Activated naive CD8-positive, alpha-beta T cell treated with anti-CD3 and anti-CD28 coated beads, Interleukin-2, amount 10 ng/mL, durations not matched to agents 7 days and 5 days (primary cell): ENCODE results near the gene WWOX. TPM values are rescaled to one million over a fixed set of nuclear protein-coding genes. Genes with fewer than 3 reads are reported as not detected.

Source experiments
- ATAC-seq: fragments of 150-1000 bp; cut with Tn5 transposase; one replicate; pipeline ENCODE4 v1.10.0; 2021; ENCODE audit warnings: low read depth, moderate library complexity
- POLR2A ChIA-PET: fragments of 350-600 bp; sonication (Branson Sonifier 250); formaldehyde crosslinking; loops from one replicate; lab custom pipeline; 2021; ENCODE audit warnings: antibody characterized with exemption; lab: Charles Lee
- DNase-seq: peaks from one replicate; pipeline ENCODE4 v3.0.0; 2021
- H3K27ac Mint-ChIP-seq: one replicate; pipeline ENCODE4 v1.8.0; 2022; ENCODE audit warnings: mild to moderate bottlenecking, mixed read lengths
- H3K27me3 Mint-ChIP-seq: one replicate; pipeline ENCODE4 v1.8.0; 2022; ENCODE audit warnings: mild to moderate bottlenecking, moderate library complexity, mixed read lengths
- H3K36me3 Mint-ChIP-seq: one replicate; pipeline ENCODE4 v1.8.0; 2021; ENCODE audit warnings: mild to moderate bottlenecking, mixed read lengths
- H3K4me1 Mint-ChIP-seq: one replicate; pipeline ENCODE4 v1.8.0; 2021; ENCODE audit warnings: mixed read lengths
- H3K4me3 Mint-ChIP-seq: one replicate; pipeline ENCODE4 v1.8.0; 2022; ENCODE audit warnings: mild to moderate bottlenecking, moderate library complexity, mixed read lengths
- H3K9me3 Mint-ChIP-seq: one replicate; pipeline ENCODE4 v1.8.0; 2021; ENCODE audit warnings: mixed read lengths
- total RNA-seq, 2 experiments: library from RNA; stranded (reverse); gene quantifications; one replicate each; pipeline ENCODE4 v1.2.3, GENCODE V29; 2021

The WWOX gene
- total RNA-seq, 2 experiments from 2014 or later, result 26.8 to 27.7 TPM

DNA sequence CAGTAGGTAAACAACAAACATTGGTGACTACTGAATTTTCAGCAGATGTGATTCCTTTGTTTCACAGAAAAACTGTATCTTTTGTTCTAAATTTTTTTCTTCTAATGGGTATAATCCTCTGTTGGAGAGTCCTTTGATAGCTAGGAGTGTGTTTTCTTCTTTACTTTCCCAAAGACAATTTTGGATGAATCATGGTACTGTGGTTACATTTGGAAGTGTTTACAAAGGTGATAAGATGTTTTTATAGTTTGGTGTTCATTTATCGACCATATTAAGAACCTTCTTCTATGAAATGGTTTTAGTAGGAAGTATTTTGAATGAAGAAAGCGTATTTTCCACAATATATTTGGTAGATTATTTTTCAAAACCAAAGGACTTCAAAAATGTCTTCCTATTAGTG, 333.7 kb downstream of the WWOX start:
- Mint-ChIP-seq H3K27ac (no peak overlapping the region), H3K4me1 (peaks cover 2% of the 10 kb centered on the region), H3K36me3 (peaks cover 19% of the 10 kb centered on the region), H3K27me3 (no peaks in the 10 kb centered on the region), H3K9me3 (peaks cover 8% of the 10 kb centered on the region), H3K4me3 (no peak overlapping the region)
- DNase-seq, result no peak
- POLR2A ChIA-PET, result no interaction called here
- ATAC-seq, result no peak

DNA sequence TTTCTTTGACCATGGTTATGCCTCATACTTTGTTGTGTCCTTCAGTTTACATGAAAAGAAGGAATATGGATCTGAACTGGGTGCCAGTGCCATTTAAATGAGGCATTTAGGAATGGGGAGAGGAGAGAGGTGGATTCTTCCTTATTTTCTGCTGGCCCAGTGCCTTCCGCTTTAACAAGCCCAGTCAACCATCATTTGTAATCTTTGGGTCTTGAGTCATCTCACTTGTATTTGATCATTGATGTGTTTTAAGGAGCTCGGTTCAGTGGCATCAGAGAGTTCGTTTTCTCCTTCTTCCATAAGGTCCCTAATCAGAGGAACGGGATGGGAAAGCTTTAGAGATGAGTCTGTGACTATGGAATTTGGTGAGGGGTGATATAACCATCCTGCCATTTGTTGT, 334.9 kb downstream of the WWOX start:
- POLR2A ChIA-PET, result no interaction called here
- Mint-ChIP-seq H3K36me3 (peaks cover 15% of the 10 kb centered on the region), H3K4me3 (no peak overlapping the region), H3K27ac (no peak overlapping the region), H3K4me1 (no peaks in the 10 kb centered on the region), H3K9me3 (peaks cover 8% of the 10 kb centered on the region), H3K27me3 (no peaks in the 10 kb centered on the region)
- DNase-seq (no peak), ATAC-seq (no peak)

DNA sequence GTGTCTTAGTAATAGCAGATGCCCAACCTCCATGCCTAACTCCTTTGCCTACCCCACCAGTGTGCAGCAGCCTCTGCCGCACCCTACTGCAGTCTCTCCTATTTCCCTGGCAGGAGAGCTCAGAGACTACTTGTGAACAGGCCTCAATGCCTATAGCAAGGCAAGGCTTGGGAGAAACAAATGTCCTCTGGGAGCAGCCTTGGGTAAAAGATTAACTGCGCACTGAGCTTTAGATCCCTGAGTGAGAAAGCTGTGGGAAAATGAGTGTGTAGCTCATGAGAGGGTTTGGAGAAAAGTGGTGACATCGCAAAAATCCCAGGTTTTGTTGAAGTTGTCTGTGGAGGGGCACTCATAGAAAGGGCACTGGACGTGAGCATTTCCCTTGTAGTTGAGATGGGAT, 335.8 kb downstream of the WWOX start:
- POLR2A ChIA-PET, result no interaction called here

DNA sequence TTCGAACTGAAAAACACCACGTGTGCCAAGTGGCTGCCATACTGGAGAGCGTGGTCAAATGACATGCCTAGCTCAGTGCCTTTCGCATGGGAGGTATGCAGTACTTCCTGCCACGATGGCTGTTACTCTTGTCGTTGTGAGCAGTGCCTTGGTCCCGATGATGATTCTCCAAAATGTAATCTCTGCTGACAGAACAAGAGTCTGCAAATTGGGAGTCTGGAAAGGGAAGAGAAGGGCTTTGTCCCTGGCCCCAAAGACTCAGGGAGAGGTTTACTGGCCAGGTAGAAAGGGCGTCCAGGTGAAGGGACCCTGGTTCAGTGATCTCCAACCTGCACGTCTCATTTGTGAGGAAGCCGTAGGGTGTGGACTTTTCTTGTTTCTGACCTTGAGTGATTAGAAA, 336.6 kb downstream of the WWOX start:
- Mint-ChIP-seq H3K9me3 (peaks cover 6% of the 10 kb centered on the region), H3K27ac (no peak overlapping the region), H3K4me1 (no peaks in the 10 kb centered on the region), H3K27me3 (no peaks in the 10 kb centered on the region), H3K36me3 (peaks cover 15% of the 10 kb centered on the region), H3K4me3 (no peak overlapping the region)
- POLR2A ChIA-PET, result no interaction called here
- no peak for DNase-seq
- no peak for ATAC-seq

More for the DNA sequence above, 335.8 kb downstream of the WWOX start:
- Mint-ChIP-seq H3K36me3 (peaks cover 15% of the 10 kb centered on the region), H3K4me3 (no peak overlapping the region), H3K27me3 (no peaks in the 10 kb centered on the region), H3K9me3 (peaks cover 6% of the 10 kb centered on the region), H3K27ac (no peak overlapping the region), H3K4me1 (no peaks in the 10 kb centered on the region)
- ATAC-seq (no peak), DNase-seq (no peak)

DNA sequence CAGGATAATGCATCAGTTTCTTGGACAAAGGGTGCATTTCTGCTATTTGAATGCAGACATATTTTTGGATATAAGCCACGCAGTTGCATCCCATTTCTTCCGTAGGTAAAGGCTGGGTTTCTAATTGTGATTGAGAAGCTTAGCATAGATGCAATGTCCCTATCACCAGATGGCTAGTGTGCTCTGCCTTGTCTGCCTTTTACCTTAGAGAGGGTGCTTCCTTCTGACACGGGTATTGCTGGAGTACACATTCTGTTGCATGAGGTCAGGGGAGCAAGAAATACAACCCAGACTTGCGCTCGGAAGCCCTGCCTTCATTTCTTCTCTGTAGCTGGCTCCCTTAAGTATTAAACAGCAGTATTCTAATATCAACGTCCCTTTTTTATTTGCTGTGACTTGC, 337.4 kb downstream of the WWOX start:
- H3K36me3 Mint-ChIP-seq, result peaks cover 15% of the 10 kb centered on the region
- H3K27ac Mint-ChIP-seq, result no peak overlapping the region
- H3K4me3 Mint-ChIP-seq, result no peak overlapping the region
- POLR2A ChIA-PET, result no interaction called here
- ATAC-seq, result no peak
- H3K4me1 Mint-ChIP-seq, result no peaks in the 10 kb centered on the region
- DNase-seq, result no peak
- peaks cover 6% of the 10 kb centered on the region for H3K9me3 Mint-ChIP-seq
- H3K27me3 Mint-ChIP-seq, result no peaks in the 10 kb centered on the region

DNA sequence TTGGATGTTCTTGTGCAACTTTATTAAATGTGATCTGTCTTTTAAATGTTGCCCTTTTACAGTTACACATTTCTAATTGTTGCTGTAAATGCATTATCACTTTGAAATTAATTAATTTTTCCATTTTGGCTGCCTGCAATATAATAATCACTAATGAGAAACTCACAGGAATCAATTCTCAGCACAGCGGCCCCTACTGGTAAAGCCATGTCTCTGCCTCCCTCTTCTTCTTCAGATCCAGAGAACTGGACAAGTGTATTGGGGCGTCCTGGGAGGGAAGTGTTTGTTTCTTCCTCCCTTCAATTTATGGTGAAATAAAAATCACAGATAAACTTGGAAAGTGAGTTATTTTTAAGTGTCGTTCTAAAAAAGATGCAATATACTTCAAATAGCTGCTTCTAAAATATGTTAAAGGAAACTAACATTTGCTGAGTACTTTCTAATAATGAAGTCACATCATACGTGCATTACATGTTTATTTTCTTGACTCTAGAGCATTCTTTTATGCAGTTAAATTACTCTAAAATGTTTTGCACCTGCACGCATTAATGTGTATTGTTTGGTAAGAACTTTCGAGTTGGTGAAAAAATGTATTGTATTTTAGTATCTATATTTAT, 338.0 kb downstream of the WWOX start:
- no peak for ATAC-seq
- Mint-ChIP-seq H3K36me3 (peaks cover 14% of the 10 kb centered on the region), H3K4me3 (no peak overlapping the region), H3K4me1 (peaks cover 2% of the 10 kb centered on the region), H3K27ac (no peak overlapping the region), H3K27me3 (no peaks in the 10 kb centered on the region), H3K9me3 (peaks cover 5% of the 10 kb centered on the region)
- POLR2A ChIA-PET, result no interaction called here
- DNase-seq, result no peak

DNA sequence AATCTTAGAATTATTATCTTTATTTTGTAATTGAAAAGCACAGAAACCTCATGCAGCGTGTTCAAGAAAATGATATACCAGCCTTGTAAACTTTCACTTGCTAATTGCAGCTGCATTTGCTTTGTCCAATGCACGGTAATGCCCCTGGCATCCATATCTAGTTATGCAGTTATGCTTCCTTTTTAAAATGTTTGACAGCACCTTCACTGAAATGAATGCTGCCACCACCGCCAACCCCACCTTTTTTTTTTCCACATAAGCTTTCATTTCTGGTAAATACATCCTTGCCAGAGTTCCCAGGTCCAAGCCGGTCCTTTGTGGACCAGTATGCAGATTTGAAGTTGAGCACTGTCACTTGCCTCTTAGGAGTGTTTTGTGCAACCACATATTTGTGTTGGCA, 338.8 kb downstream of the WWOX start:
- no peak overlapping the region for H3K27ac Mint-ChIP-seq
- H3K4me3 Mint-ChIP-seq, result no peak overlapping the region
- ATAC-seq (no peak), DNase-seq (no peak)
- POLR2A ChIA-PET, result no interaction called here
- H3K27me3 Mint-ChIP-seq, result no peaks in the 10 kb centered on the region
- peaks cover 7% of the 10 kb centered on the region for H3K36me3 Mint-ChIP-seq
- H3K4me1 Mint-ChIP-seq, result peaks cover 2% of the 10 kb centered on the region
- peaks cover 3% of the 10 kb centered on the region for H3K9me3 Mint-ChIP-seq

DNA sequence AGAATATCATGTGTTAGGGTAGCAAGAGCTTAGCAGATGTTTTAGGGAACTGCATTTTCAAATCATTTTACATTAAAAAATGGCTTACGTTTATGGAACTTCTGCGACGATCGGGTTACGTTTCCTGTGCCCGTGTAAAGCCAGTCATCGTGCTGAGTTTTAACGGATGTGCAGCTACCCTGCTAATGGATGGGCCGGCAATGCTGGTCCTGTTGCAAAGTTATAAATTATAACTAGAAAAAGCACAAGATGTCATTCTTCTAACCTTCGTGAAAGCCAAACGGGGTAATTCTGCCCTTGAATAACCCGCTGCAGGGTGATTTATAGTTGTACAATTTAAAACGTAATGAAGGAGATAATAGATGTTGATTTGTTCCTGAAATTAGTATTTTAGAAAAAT, 339.2 kb downstream of the WWOX start:
- Mint-ChIP-seq H3K36me3 (peaks cover 4% of the 10 kb centered on the region), H3K27ac (no peak overlapping the region), H3K4me3 (no peak overlapping the region), H3K9me3 (peaks cover 3% of the 10 kb centered on the region), H3K4me1 (peaks cover 6% of the 10 kb centered on the region), H3K27me3 (no peaks in the 10 kb centered on the region)
- POLR2A ChIA-PET, result no interaction called here
- no peak for ATAC-seq
- DNase-seq, result no peak

DNA sequence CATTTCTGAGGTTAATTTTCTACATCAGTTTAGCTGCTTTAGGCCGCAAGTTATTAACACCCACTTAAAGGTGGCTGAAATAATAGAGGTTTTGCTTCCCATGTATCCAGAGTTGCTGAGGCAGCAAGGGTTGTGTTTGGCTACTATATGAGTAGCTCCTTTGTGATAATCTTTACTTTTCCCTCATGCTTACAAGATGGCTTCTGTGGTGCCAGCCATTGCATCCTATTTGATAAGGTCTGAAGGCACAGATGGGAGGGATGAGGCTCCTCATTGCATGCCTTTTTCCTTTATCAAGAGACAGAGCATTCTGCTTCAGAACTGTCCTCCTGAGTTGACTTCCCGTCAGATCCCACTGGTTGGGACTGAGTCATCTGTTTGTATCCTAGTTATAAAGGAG, 340.2 kb downstream of the WWOX start:
- peaks cover under 1% of the 10 kb centered on the region for H3K9me3 Mint-ChIP-seq
- POLR2A ChIA-PET, result no interaction called here
- H3K27ac Mint-ChIP-seq, result no peak overlapping the region
- ATAC-seq (no peak), DNase-seq (no peak)
- H3K4me3 Mint-ChIP-seq, result no peak overlapping the region
- H3K4me1 Mint-ChIP-seq, result peaks cover 12% of the 10 kb centered on the region
- H3K36me3 Mint-ChIP-seq, result no peaks in the 10 kb centered on the region
- H3K27me3 Mint-ChIP-seq, result no peaks in the 10 kb centered on the region

DNA sequence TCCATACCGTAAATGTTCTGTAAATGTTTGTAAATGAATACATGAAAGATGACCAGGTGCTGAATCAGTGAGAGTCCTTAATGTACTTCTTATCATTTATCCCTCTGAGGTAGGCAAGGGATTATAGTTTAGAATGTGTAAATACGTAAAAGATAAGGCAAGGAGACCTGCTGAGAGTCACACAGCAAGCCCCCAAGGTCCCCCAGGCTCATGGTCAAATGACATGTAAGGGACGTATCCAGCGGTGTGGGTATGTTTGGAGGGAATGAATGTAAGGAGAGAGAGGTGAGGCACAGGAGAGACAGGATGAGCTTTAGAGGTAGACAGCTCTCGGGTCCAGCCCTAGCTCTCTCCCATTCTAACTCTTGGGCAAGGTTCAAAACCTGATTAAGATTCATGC, 341.8 kb downstream of the WWOX start:
- no peak for ATAC-seq
- H3K27me3 Mint-ChIP-seq, result no peaks in the 10 kb centered on the region
- no peak overlapping the region for H3K4me3 Mint-ChIP-seq
- DNase-seq, result no peak
- no peak overlapping the region for H3K27ac Mint-ChIP-seq
- peaks cover 12% of the 10 kb centered on the region for H3K4me1 Mint-ChIP-seq
- no peaks in the 10 kb centered on the region for H3K36me3 Mint-ChIP-seq
- POLR2A ChIA-PET, result no interaction called here
- H3K9me3 Mint-ChIP-seq, result no peaks in the 10 kb centered on the region

DNA sequence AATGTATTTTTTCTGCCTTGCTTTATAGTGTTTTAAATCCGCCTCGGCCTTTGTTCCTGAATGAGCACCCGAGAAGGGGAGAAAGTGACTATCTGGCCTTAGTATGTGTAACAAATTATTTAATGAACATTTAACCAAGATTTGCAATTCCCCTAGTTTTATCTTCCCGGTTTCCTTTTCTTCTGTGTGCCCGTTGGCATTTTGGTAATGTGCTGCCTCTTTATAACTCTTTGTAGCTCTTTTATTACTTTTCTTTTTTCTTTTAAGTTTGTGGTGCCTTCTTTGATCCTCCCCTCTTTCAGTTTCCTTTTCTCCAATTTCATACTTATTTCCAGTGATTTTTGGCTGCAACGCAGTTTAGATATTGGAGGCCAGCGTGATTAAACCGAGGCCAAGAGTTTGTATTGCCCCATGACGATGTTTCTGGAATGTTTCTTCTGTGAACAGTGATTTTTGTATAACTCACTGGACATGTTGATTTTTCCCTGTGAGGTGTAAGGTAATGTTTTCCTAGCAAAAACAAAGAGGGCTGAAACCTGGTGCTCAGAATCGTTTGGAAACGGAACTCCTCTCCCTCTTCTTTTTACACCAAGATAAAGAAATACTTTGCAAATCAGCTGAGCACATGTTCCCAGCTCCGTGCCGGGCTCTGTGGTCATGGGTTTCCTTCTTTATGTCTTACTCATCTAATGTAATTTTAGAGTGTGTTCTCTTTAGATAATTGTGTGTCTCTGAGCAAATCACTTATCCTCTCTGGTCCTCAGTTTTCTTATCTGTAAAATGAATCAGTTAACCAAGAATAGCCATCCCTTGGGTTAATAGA, 344.3 kb downstream of the WWOX start:
- Mint-ChIP-seq H3K36me3 (no peaks in the 10 kb centered on the region), H3K4me3 (no peak overlapping the region), H3K27ac (no peak overlapping the region), H3K9me3 (no peaks in the 10 kb centered on the region), H3K4me1 (peaks cover 12% of the 10 kb centered on the region), H3K27me3 (no peaks in the 10 kb centered on the region)
- POLR2A ChIA-PET, result interaction anchor here (0.6 kb wide), 1 partner anchor 92 kb away, joined by 3 read pairs; no protein-coding TSS in a partner anchor
- DNase-seq (no peak), ATAC-seq (no peak)

DNA sequence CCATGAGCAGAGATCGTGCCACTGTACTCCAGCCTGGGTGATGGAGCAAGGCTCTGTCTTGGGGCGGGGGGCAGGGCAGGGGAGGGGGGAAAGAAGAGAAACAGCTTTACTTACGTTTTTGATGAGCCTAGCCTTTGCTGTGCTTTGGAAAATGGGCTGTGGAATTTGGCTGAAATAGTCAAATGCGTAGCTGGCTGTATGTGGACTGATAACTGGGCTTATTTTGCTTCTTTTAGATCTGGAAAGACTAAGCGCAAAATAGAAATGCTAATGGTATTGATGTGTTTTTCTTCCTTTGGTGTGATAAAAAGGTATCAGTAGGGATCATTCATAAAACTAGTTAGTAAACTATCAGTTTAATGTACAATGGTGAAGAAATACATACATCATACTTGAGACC, 346.4 kb downstream of the WWOX start:
- POLR2A ChIA-PET, result no interaction called here
- H3K36me3 Mint-ChIP-seq, result no peaks in the 10 kb centered on the region
- no peak for ATAC-seq
- no peak overlapping the region for H3K4me3 Mint-ChIP-seq
- H3K27me3 Mint-ChIP-seq, result no peaks in the 10 kb centered on the region
- no peaks in the 10 kb centered on the region for H3K9me3 Mint-ChIP-seq
- H3K27ac Mint-ChIP-seq, result no peak overlapping the region
- H3K4me1 Mint-ChIP-seq, result peaks cover 12% of the 10 kb centered on the region
- DNase-seq, result no peak

DNA sequence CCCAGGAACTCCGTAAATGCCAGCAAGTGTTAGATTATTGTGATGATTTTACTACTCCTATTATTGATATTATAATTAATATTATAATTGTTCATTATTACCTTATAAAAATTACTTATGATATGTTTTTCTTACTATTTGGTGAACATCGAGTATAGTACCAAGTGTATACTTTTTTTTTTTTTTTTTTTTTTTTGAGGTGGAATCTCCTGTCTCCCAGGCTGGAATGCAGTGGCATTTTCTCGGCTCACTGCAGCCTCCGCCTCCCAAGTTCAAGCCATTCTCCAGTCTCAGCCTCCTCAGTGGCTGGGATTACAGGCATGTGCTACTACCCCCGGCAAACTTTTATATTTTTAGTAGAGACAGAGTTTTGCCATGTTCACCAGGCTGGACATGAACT, 347.0 kb downstream of the WWOX start:
- Mint-ChIP-seq H3K27ac (no peak overlapping the region), H3K27me3 (no peaks in the 10 kb centered on the region), H3K9me3 (no peaks in the 10 kb centered on the region), H3K4me3 (no peak overlapping the region), H3K36me3 (no peaks in the 10 kb centered on the region), H3K4me1 (peaks cover 12% of the 10 kb centered on the region)
- no peak for ATAC-seq
- POLR2A ChIA-PET, result no interaction called here
- DNase-seq, result no peak

DNA sequence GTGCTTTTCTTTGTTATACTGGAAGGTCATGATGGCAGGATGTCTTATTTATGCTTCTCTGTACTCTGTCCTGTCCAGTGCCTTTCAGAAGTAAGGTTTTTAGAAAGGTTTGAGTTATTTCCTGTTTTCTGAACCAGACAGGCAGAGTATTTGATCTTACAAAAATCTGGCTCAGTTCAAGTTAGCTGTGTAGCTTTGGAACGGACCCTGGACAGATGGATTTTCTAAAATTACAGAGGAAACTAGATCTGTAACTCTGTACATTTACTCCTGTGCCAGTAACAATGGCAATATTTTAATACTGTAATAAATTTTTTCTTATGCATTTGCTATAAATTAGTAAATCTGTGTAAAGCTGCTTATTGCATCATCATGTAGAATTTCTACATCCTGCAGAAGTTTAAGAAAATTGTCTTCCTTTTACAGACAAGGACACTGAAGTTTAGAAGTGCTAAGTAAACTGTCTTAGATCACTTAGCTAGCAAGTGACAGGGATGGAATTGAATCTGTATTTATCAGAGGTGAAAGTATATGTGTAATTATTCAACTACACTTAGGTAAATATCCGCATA, 347.6 kb downstream of the WWOX start:
- ATAC-seq (no peak), DNase-seq (no peak)
- Mint-ChIP-seq H3K4me3 (no peak overlapping the region), H3K9me3 (no peaks in the 10 kb centered on the region), H3K27ac (no peak overlapping the region), H3K36me3 (peaks cover 2% of the 10 kb centered on the region), H3K27me3 (no peaks in the 10 kb centered on the region), H3K4me1 (peaks cover 13% of the 10 kb centered on the region)
- POLR2A ChIA-PET, result no interaction called here
